Type B pancreatic cell (in vitro differentiated cells): ENCODE measurements around the gene LAPTM5. TPM values are rescaled to one million over a fixed set of nuclear protein-coding genes. Genes with fewer than 3 reads are reported as not detected.

Source experiments
- DNase-seq: peaks from one replicate; pipeline ENCODE4 v3.0.0; 2021; ENCODE audit warnings: mixed read lengths; ENCODE audit not compliant: unreplicated experiment; ENCODE audit errors: extremely low spot score
- H3K27ac Mint-ChIP-seq: 2 replicates; pipeline ENCODE4 v1.8.0; 2021; ENCODE audit warnings: mild to moderate bottlenecking, mixed read lengths
- H3K27me3 Mint-ChIP-seq: 2 replicates; pipeline ENCODE4 v1.8.0; 2021; ENCODE audit warnings: mixed read lengths
- H3K36me3 Mint-ChIP-seq: 2 replicates; pipeline ENCODE4 v1.8.0; 2021; ENCODE audit warnings: mixed read lengths
- H3K4me1 Mint-ChIP-seq: one replicate; pipeline ENCODE4 v1.8.0; 2021; ENCODE audit warnings: mixed read lengths; ENCODE audit not compliant: unreplicated experiment
- H3K4me3 Mint-ChIP-seq: 2 replicates; pipeline ENCODE4 v1.8.0; 2021; ENCODE audit warnings: mild to moderate bottlenecking, mixed read lengths
- H3K9me3 Mint-ChIP-seq: 2 replicates; pipeline ENCODE4 v1.8.0; 2021; ENCODE audit warnings: mixed read lengths
- total RNA-seq: library from RNA; stranded (reverse); gene quantifications from 2 replicates; pipeline ENCODE4 v1.2.1, GENCODE V29; 2021; ENCODE audit warnings: low replicate concordance
- TF ChIP-seq, protein P1 (sequence below): fragments of 200-600 bp; sonication (generic); conservative IDR thresholded peaks from 2 replicates; pipeline ENCODE4 v1.5.0; 2021; ENCODE audit warnings: antibody characterized with exemption, mild to moderate bottlenecking

The LAPTM5 gene
- total RNA-seq, 1 donor from 2014 or later, result 0.24 TPM

- Mint-ChIP-seq H3K27ac (no peak overlapping the region), H3K4me3 (no peak overlapping the region), H3K9me3 (no peaks in the 10 kb centered on the region), H3K4me1 (peaks cover 7% of the 10 kb centered on the region), H3K27me3 (no peaks in the 10 kb centered on the region), H3K36me3 (no peaks in the 10 kb centered on the region)
- DNase-seq, result no peak
- TF ChIP-seq, protein P1, sequence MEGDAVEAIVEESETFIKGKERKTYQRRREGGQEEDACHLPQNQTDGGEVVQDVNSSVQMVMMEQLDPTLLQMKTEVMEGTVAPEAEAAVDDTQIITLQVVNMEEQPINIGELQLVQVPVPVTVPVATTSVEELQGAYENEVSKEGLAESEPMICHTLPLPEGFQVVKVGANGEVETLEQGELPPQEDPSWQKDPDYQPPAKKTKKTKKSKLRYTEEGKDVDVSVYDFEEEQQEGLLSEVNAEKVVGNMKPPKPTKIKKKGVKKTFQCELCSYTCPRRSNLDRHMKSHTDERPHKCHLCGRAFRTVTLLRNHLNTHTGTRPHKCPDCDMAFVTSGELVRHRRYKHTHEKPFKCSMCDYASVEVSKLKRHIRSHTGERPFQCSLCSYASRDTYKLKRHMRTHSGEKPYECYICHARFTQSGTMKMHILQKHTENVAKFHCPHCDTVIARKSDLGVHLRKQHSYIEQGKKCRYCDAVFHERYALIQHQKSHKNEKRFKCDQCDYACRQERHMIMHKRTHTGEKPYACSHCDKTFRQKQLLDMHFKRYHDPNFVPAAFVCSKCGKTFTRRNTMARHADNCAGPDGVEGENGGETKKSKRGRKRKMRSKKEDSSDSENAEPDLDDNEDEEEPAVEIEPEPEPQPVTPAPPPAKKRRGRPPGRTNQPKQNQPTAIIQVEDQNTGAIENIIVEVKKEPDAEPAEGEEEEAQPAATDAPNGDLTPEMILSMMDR, result no peak
Measured at GRCh38 chr1:30724655-30725421, 32.7 kb downstream of the LAPTM5 start.

DNA sequence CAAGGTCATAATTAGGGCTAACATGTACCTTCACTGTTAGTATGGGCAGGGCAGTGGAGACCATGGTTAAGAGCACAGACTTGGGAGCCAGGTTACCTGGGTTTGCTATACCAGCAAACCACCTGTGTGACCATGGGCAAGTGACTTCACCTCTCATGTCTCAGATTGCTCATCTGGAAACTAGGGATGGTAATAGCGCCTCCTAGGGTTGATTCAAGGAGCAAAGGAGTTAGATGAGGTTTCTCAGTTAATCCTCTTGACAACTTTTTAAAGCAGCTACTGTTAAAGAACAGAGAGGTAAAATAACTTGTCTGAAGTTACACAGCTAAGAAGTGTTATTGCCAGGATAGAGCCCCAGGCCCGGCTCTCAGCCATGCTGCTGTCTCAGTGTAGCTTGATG, 33.4 kb downstream of the LAPTM5 start:
- no peaks in the 10 kb centered on the region for H3K9me3 Mint-ChIP-seq
- TF ChIP-seq, protein P1, result peak; percentile 32
- peaks cover 7% of the 10 kb centered on the region for H3K4me1 Mint-ChIP-seq
- DNase-seq, result no peak
- no peaks in the 10 kb centered on the region for H3K36me3 Mint-ChIP-seq
- no peaks in the 10 kb centered on the region for H3K27me3 Mint-ChIP-seq
- no peak overlapping the region for H3K4me3 Mint-ChIP-seq
- peak overlapping the region; percentile 59 for H3K27ac Mint-ChIP-seq

DNA sequence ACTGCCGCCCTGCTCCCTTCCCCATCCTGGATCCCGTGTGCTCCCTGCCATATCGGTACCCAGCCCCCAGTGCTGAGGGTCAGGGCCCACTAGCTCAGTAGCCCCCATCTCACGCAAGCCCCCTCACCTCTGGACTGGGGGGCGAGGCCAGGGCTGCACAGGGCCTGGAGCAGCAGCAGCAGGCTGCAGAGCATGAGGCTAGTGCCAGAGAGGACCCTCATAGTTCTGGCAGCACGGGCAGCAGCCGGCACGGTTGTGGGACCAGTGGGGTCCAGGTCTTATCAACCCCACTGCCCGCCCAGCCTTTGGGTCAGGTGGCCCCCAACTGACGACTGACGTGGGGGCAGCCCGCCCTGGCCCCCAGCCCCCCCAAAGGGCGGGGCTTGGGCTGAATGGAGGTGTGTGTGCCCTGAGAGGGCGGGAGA, 34.2 kb downstream of the LAPTM5 start, which contains the start of gene MATN1:
Gene MATN1 (minus strand): TSS at position 255 of the 425 bp plus-strand sequence. CDS start 34 bp downstream, at position 221.
- Mint-ChIP-seq H3K27me3 (no peaks in the 10 kb centered on the region), H3K4me1 (peaks cover 7% of the 10 kb centered on the region), H3K36me3 (no peaks in the 10 kb centered on the region), H3K27ac (peak within 1 kb of the TSS; percentile 59), H3K4me3 (no peak within 1 kb of the TSS), H3K9me3 (no peaks in the 10 kb centered on the region)
- TF ChIP-seq, protein P1, result no peak
- DNase-seq, result no peak

- Mint-ChIP-seq H3K27me3 (no peaks in the 10 kb centered on the region), H3K36me3 (no peaks in the 10 kb centered on the region), H3K4me3 (no peak overlapping the region), H3K4me1 (peaks cover 8% of the 10 kb centered on the region), H3K27ac (no peak overlapping the region), H3K9me3 (peaks cover 4% of the 10 kb centered on the region)
- TF ChIP-seq, protein P1, result peak; percentile 31
- DNase-seq, result no peak
Measured at GRCh38 chr1:30721812-30722537, 35.6 kb downstream of the LAPTM5 start.

- peaks cover 8% of the 10 kb centered on the region for H3K4me1 Mint-ChIP-seq
- no peak overlapping the region for H3K4me3 Mint-ChIP-seq
- H3K36me3 Mint-ChIP-seq, result no peaks in the 10 kb centered on the region
- TF ChIP-seq, protein P1, result no peak
- H3K9me3 Mint-ChIP-seq, result peaks cover 4% of the 10 kb centered on the region
- H3K27ac Mint-ChIP-seq, result peak overlapping the region; percentile 29
- H3K27me3 Mint-ChIP-seq, result no peaks in the 10 kb centered on the region
- no peak for DNase-seq
Measured at GRCh38 chr1:30721341-30721793, 36.2 kb downstream of the LAPTM5 start.
